ENCODE results near the gene FHAD1. TPM values are rescaled to one million over a fixed set of nuclear protein-coding genes. Genes with fewer than 3 reads are reported as not detected.

FHAD1 gene
- total RNA-seq, 2 experiments from 2014 or later = not detected

DNA sequence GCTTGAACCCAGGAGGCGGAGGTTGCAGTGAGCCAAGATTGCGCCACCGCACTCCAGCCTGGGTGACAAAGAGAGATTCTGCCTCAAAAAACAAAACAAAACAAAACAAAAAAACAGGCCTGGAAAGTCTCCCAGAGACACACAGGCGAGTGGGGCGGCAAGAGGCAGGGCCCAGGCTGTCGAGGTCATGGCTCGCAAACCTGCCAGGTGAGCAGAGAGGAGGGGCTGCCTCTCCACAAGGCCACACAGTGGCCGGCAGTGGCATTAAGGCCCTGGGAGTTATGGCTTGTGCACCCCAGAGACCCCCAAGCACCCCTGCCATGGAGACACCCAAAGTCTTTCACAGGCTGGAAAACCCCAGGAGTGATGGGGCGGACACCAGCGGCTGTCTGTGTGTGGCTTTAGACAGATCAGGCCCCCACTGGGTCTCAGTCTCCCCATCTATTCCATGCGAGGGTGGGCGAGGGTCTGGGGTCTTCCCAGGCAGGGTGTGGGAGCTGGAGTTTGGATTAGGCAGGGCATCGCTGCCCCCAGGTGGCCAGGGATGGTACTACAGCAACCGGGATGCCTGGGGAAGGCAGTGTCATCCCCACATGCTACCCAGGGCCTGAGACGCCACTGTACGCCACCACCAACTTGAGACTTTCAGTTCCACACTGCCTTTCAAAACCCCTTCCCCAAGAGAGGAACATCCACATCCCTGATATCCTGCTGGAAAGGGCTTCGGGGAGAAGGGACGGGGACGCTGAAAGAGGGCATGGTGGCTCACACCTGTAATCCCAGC is 184.0 kb downstream of the FHAD1 start:
- H2AFZ ChIP-seq (ENCODE audit: low read length) = no peak overlapping the region
- intact Hi-C loops (cut with micrococcal nuclease; ENCODE audit: unreplicated experiment) = loop anchor here (1.0 to 5.0 kb wide), 2 partner anchors 108 to 311 kb away; partner anchors contain the start of gene TMEM82
- DNase-seq (ENCODE audit: low spot score) = peak; percentile 55
- no peak for TF ChIP-seq EZH2phosphoT487 (IDR thresholded peaks at IDR 0.05; ENCODE audit: borderline replicate concordance, low read depth, low read length)
- TF ChIP-seq, protein P1, sequence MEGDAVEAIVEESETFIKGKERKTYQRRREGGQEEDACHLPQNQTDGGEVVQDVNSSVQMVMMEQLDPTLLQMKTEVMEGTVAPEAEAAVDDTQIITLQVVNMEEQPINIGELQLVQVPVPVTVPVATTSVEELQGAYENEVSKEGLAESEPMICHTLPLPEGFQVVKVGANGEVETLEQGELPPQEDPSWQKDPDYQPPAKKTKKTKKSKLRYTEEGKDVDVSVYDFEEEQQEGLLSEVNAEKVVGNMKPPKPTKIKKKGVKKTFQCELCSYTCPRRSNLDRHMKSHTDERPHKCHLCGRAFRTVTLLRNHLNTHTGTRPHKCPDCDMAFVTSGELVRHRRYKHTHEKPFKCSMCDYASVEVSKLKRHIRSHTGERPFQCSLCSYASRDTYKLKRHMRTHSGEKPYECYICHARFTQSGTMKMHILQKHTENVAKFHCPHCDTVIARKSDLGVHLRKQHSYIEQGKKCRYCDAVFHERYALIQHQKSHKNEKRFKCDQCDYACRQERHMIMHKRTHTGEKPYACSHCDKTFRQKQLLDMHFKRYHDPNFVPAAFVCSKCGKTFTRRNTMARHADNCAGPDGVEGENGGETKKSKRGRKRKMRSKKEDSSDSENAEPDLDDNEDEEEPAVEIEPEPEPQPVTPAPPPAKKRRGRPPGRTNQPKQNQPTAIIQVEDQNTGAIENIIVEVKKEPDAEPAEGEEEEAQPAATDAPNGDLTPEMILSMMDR (conservative IDR thresholded peaks at IDR 0.05; ENCODE audit: low read length) = peak; percentile 96
- no peaks in the 10 kb centered on the region for H3K9me3 ChIP-seq (ENCODE audit: low read length)
- H3K4me1 ChIP-seq (ENCODE audit: insufficient read depth, low read length, poor library complexity, severe bottlenecking) = no peaks in the 10 kb centered on the region
- no peaks in the 10 kb centered on the region for H4K20me1 ChIP-seq (ENCODE audit: insufficient read depth, low read length)
- ChIA-PET POLR2A (interaction anchor here (1.1 kb wide), 1 partner anchor 107 kb away, joined by 3 read pairs; no protein-coding TSS in a partner anchor), CTCF (ENCODE audit: unreplicated experiment) (no interaction called here)
- H3K9me2 ChIP-seq (ENCODE audit: insufficient read depth, low read length) = no peaks in the 10 kb centered on the region
- no peak overlapping the region for H3K27ac ChIP-seq (ENCODE audit: low read depth, low read length, poor library complexity, severe bottlenecking)
- H3K79me2 ChIP-seq (ENCODE audit: insufficient read depth, low read depth, low read length) = no peaks in the 10 kb centered on the region
- no peak overlapping the region for H3K4me2 ChIP-seq (ENCODE audit: low read length)
- BruUV-seq (replicated peaks) = no TSS peak
- peaks cover 10% of the 10 kb centered on the region; the same call in 1 of the 2 replicates for H3K36me3 ChIP-seq (ENCODE audit: insufficient read depth, low read length)
- H3K4me3 ChIP-seq (ENCODE audit: low read depth, low read length, poor library complexity, severe bottlenecking) = no peak overlapping the region

DNA sequence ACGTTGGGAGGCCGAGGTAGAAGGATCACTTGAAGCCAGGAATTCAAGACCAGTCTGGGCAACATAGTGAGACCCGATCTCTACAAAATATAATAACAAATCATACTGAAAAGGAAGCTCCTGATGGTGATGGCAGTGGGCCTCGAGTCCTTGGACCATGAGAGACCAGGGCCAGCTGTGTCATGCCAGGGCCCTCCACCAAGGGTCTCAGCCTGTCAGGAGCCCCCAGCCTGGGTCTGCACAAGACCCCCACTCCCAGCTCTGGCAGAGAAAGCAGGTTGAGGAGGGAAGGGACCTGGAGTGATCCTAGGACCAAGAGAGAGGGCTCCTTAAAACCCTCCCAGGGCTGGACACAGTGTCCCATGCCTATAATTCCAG is 184.5 kb downstream of the FHAD1 start:
- no peaks in the 10 kb centered on the region for H3K9me2 ChIP-seq (ENCODE audit: insufficient read depth, low read length)
- intact Hi-C loops (cut with micrococcal nuclease; ENCODE audit: unreplicated experiment) = loop anchor here (1.0 to 5.0 kb wide), 2 partner anchors 108 to 311 kb away; partner anchors contain the start of gene TMEM82
- CTCF ChIA-PET (ENCODE audit: unreplicated experiment) = no interaction called here
- no peaks in the 10 kb centered on the region for H3K4me1 ChIP-seq (ENCODE audit: insufficient read depth, low read length, poor library complexity, severe bottlenecking)
- no peak overlapping the region for H3K27ac ChIP-seq (ENCODE audit: low read depth, low read length, poor library complexity, severe bottlenecking)
- no peaks in the 10 kb centered on the region for H3K79me2 ChIP-seq (ENCODE audit: insufficient read depth, low read depth, low read length)
- POLR2A ChIA-PET = interaction anchor here (0.7 to 1.1 kb wide), 2 partner anchors 96 to 108 kb away, joined by 3 to 4 read pairs; no protein-coding TSS in a partner anchor
- no peak overlapping the region for H3K4me2 ChIP-seq (ENCODE audit: low read length)
- peaks cover 10% of the 10 kb centered on the region; the same call in 1 of the 2 replicates for H3K36me3 ChIP-seq (ENCODE audit: insufficient read depth, low read length)
- no TSS peak for BruUV-seq (replicated peaks)
- H2AFZ ChIP-seq (ENCODE audit: low read length) = no peak overlapping the region
- TF ChIP-seq EZH2phosphoT487 (IDR thresholded peaks at IDR 0.05; ENCODE audit: borderline replicate concordance, low read depth, low read length) = no peak
- DNase-seq (ENCODE audit: low spot score) = no peak
- no peaks in the 10 kb centered on the region for H3K9me3 ChIP-seq (ENCODE audit: low read length)
- no peak overlapping the region for H3K4me3 ChIP-seq (ENCODE audit: low read depth, low read length, poor library complexity, severe bottlenecking)
- no peaks in the 10 kb centered on the region for H4K20me1 ChIP-seq (ENCODE audit: insufficient read depth, low read length)

DNA sequence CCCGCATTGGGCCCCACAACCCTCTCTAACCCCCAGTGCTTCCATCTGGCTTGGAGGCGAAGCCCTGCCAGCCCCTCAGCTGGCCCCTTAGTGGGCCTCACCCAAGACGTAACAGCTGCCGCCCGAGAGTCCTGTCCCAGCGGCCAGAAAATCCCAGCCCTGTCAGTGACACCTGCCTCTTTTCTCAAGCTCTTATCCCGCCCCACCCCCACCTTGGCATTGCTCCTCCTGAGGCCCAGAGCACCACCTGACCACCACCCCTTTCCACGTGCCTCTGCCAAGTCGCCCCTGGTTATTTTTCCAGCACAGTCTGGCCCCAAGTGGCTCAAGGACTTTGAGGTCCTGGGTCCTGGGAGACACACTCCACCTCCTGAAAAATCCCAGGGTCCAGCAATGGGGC is 185.3 kb downstream of the FHAD1 start:
- POLR2A ChIA-PET = no interaction called here
- no TSS peak for BruUV-seq (replicated peaks)

More for the DNA sequence above, 185.3 kb downstream of the FHAD1 start:
- Histone ChIP-seq H3K9me3 (ENCODE audit: low read length) (no peaks in the 10 kb centered on the region), H3K79me2 (ENCODE audit: insufficient read depth, low read depth, low read length) (no peaks in the 10 kb centered on the region), H3K4me1 (ENCODE audit: insufficient read depth, low read length, poor library complexity, severe bottlenecking) (no peaks in the 10 kb centered on the region), H3K9me2 (ENCODE audit: insufficient read depth, low read length) (no peaks in the 10 kb centered on the region), H3K4me2 (ENCODE audit: low read length) (no peak overlapping the region), H2AFZ (ENCODE audit: low read length) (no peak overlapping the region), H4K20me1 (ENCODE audit: insufficient read depth, low read length) (no peaks in the 10 kb centered on the region), H3K36me3 (ENCODE audit: insufficient read depth, low read length) (peaks cover 9% of the 10 kb centered on the region; the same call in 1 of the 2 replicates), H3K27ac (ENCODE audit: low read depth, low read length, poor library complexity, severe bottlenecking) (no peak overlapping the region), H3K4me3 (ENCODE audit: low read depth, low read length, poor library complexity, severe bottlenecking) (no peak overlapping the region)
- intact Hi-C loops (cut with micrococcal nuclease; ENCODE audit: unreplicated experiment) = loop anchor here (5.0 kb wide), 1 partner anchor 310 kb away; the partner anchor contains the start of gene TMEM82
- CTCF ChIA-PET (ENCODE audit: unreplicated experiment) = interaction anchor here (0.7 kb wide), 1 partner anchor 304 kb away, joined by 3 read pairs; no protein-coding TSS in a partner anchor
- no peak for TF ChIP-seq EZH2phosphoT487 (IDR thresholded peaks at IDR 0.05; ENCODE audit: borderline replicate concordance, low read depth, low read length)
- TF ChIP-seq, protein P1 (conservative IDR thresholded peaks at IDR 0.05; ENCODE audit: low read length) = no peak
- DNase-seq (ENCODE audit: low spot score) = no peak
